Tongue (tissue), 2 donors: ENCODE measurements around the gene LITAF. TPM values are rescaled to one million over a fixed set of nuclear protein-coding genes. Genes with fewer than 3 reads are reported as not detected.

ENCODE experiments used
- DNase-seq: peaks from one replicate; pipeline ENCODE4 v3.0.0-alpha.2; 2015
- total RNA-seq: library from RNA; depleted of rRNA; stranded (reverse); fragments of >200 nt; gene quantifications from one replicate; pipeline ENCODE4 v1.2.3, GENCODE V29; 2014

LITAF gene
- total RNA-seq: 38.9 TPM

GRCh38 chr16:11586856-11587642, at the start of gene LITAF:
TSS of gene LITAF (minus strand) at chr16:11586919. CDS start at chr16:11556730, 30,189 bp downstream.
- peak; percentile 82 for DNase-seq

GRCh38 chr16:11636172-11636721, 49.5 kb upstream of the LITAF start:
- DNase-seq: peak; percentile 68

- DNase-seq: no peak
These were observed 49.0 kb upstream of the LITAF start for GRCh38 chr16:11635679-11636171.

GRCh38 chr16:11635113-11635652, 48.5 kb upstream of the LITAF start:
- no peak for DNase-seq

- no peak for DNase-seq
These were observed 47.6 kb upstream of the LITAF start for GRCh38 chr16:11634312-11634711.

- no peak for DNase-seq
These were observed 46.4 kb upstream of the LITAF start for GRCh38 chr16:11633113-11633512.

GRCh38 chr16:11632455-11632939, 45.8 kb upstream of the LITAF start:
- DNase-seq: peak; percentile 74

GRCh38 chr16:11631214-11631613, 44.5 kb upstream of the LITAF start:
- DNase-seq: no peak

GRCh38 chr16:11630768-11631056, 44.0 kb upstream of the LITAF start:
- no peak for DNase-seq

GRCh38 chr16:11630046-11630767, 43.5 kb upstream of the LITAF start:
- peak; percentile 84 for DNase-seq

- DNase-seq: peak; percentile 85
These were observed 42.6 kb upstream of the LITAF start for GRCh38 chr16:11629071-11630030.

- DNase-seq: no peak
These were observed 41.2 kb upstream of the LITAF start for GRCh38 chr16:11627822-11628457.

GRCh38 chr16:11627292-11627663, 40.6 kb upstream of the LITAF start:
- DNase-seq: no peak

- DNase-seq: no peak
These were observed 40.1 kb upstream of the LITAF start for GRCh38 chr16:11626657-11627291.

GRCh38 chr16:11625769-11626168, 39.0 kb upstream of the LITAF start:
- DNase-seq: no peak

GRCh38 chr16:11624636-11625607, 38.2 kb upstream of the LITAF start:
- DNase-seq: no peak

- DNase-seq: no peak
These were observed 37.5 kb upstream of the LITAF start for GRCh38 chr16:11624205-11624604.

GRCh38 chr16:11621920-11622651, 35.4 kb upstream of the LITAF start:
- DNase-seq: peak; percentile 90

GRCh38 chr16:11621539-11621919, 34.8 kb upstream of the LITAF start:
- no peak for DNase-seq
